ENCODE measurements around the gene FOS.

DNA sequence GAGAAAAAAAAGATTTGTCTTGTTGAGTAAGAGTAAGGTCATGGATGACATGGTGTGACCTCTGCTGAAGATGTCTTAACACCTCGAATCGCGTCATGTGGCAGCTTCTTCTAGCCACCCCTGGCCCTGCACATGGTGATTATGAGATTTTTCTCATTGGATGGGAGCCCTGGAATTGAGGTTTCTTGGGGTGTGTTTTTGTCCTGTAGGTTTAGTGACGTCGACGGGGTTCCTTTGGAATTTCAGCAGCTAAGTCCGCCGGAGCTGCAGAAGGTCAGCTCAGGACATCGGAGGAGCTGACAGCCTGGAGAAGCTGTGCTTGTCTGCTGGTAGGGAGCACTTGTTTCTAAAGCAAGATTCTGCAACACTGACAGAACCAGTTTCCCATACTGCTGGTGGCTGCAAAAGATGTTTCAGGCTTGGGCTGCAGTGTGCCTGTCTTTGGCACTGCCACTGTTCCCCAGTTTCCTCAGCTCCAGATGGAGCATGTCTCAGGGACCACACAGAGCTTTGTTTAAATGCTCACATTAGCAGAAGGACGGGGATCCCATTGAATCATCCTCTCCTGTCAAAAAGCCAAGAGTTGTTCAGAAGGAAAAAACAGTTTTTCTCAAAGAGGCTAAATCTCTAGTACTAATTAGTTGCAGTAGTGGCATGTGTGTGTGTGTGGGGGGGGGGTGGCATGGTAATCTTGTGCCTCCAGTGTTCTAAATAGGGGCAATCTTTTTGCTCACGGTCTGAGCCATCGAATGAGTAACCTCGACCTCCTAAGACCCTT, 5.2 kb upstream of the FOS start:
- no peak for TF ChIP-seq CTCF (IDR thresholded peaks at IDR 0.05)
- no peak for TF ChIP-seq EZH2 (IDR thresholded peaks at IDR 0.05)

Data from neural progenitor cell (in vitro differentiated cells).